ENCODE data around the gene PHF21B.

PHF21B gene

GRCh38 chr22:44916281-44917231 is 93.2 kb downstream of the PHF21B start:
- Histone ChIP-seq H3K9me3 (ENCODE audit: control insufficient read depth, low read length) (no peaks in the 10 kb centered on the region), H3K4me3 (ENCODE audit: insufficient read depth, low read depth, low read length, poor library complexity, severe bottlenecking) (no peak overlapping the region), H3K36me3 (ENCODE audit: control insufficient read depth, insufficient read depth, low read length) (no peaks in the 10 kb centered on the region), H3K4me1 (ENCODE audit: control insufficient read depth, insufficient read depth, low read length, poor library complexity, severe bottlenecking) (no peaks in the 10 kb centered on the region), H3K27me3 (replicated peaks; ENCODE audit: control insufficient read depth, insufficient read depth, low read length, poor library complexity, severe bottlenecking) (no peaks in the 10 kb centered on the region), H3K27ac (ENCODE audit: insufficient read depth, low read length, poor library complexity, severe bottlenecking) (no peak overlapping the region)
- no peak for DNase-seq

- H3K4me1 ChIP-seq (ENCODE audit: control insufficient read depth, insufficient read depth, low read length, poor library complexity, severe bottlenecking), result no peaks in the 10 kb centered on the region
- no peaks in the 10 kb centered on the region for H3K27me3 ChIP-seq (replicated peaks; ENCODE audit: control insufficient read depth, insufficient read depth, low read length, poor library complexity, severe bottlenecking)
Observed at GRCh38 chr22:44915441-44915840, 94.4 kb downstream of the PHF21B start.

GRCh38 chr22:44914026-44914721 is 95.6 kb downstream of the PHF21B start:
- no peak overlapping the region for H3K27ac ChIP-seq (ENCODE audit: insufficient read depth, low read length, poor library complexity, severe bottlenecking)
- no peaks in the 10 kb centered on the region for H3K9me3 ChIP-seq (ENCODE audit: control insufficient read depth, low read length)
- no peaks in the 10 kb centered on the region for H3K4me1 ChIP-seq (ENCODE audit: control insufficient read depth, insufficient read depth, low read length, poor library complexity, severe bottlenecking)
- no peaks in the 10 kb centered on the region for H3K36me3 ChIP-seq (ENCODE audit: control insufficient read depth, insufficient read depth, low read length)
- H3K27me3 ChIP-seq (replicated peaks; ENCODE audit: control insufficient read depth, insufficient read depth, low read length, poor library complexity, severe bottlenecking), result no peaks in the 10 kb centered on the region
- DNase-seq, result no peak
- no peak overlapping the region for H3K4me3 ChIP-seq (ENCODE audit: insufficient read depth, low read depth, low read length, poor library complexity, severe bottlenecking)

More at GRCh38 chr22:44915441-44915840, 94.4 kb downstream of the PHF21B start:
- DNase-seq, result no peak
- H3K36me3 ChIP-seq (ENCODE audit: control insufficient read depth, insufficient read depth, low read length), result no peaks in the 10 kb centered on the region
- H3K9me3 ChIP-seq (ENCODE audit: control insufficient read depth, low read length), result no peaks in the 10 kb centered on the region
- no peak overlapping the region for H3K27ac ChIP-seq (ENCODE audit: insufficient read depth, low read length, poor library complexity, severe bottlenecking)
- no peak overlapping the region for H3K4me3 ChIP-seq (ENCODE audit: insufficient read depth, low read depth, low read length, poor library complexity, severe bottlenecking)

- H3K27me3 ChIP-seq (replicated peaks; ENCODE audit: control insufficient read depth, insufficient read depth, low read length, poor library complexity, severe bottlenecking), result no peaks in the 10 kb centered on the region
- no peak overlapping the region for H3K4me3 ChIP-seq (ENCODE audit: insufficient read depth, low read depth, low read length, poor library complexity, severe bottlenecking)
- H3K27ac ChIP-seq (ENCODE audit: insufficient read depth, low read length, poor library complexity, severe bottlenecking), result no peak overlapping the region
- H3K36me3 ChIP-seq (ENCODE audit: control insufficient read depth, insufficient read depth, low read length), result no peaks in the 10 kb centered on the region
- no peaks in the 10 kb centered on the region for H3K9me3 ChIP-seq (ENCODE audit: control insufficient read depth, low read length)
- no peak for DNase-seq
- H3K4me1 ChIP-seq (ENCODE audit: control insufficient read depth, insufficient read depth, low read length, poor library complexity, severe bottlenecking), result no peaks in the 10 kb centered on the region
Observed at GRCh38 chr22:44913198-44913983, 96.4 kb downstream of the PHF21B start.

- Histone ChIP-seq H3K27ac (ENCODE audit: insufficient read depth, low read length, poor library complexity, severe bottlenecking) (no peak overlapping the region), H3K36me3 (ENCODE audit: control insufficient read depth, insufficient read depth, low read length) (no peaks in the 10 kb centered on the region), H3K9me3 (ENCODE audit: control insufficient read depth, low read length) (no peaks in the 10 kb centered on the region), H3K27me3 (replicated peaks; ENCODE audit: control insufficient read depth, insufficient read depth, low read length, poor library complexity, severe bottlenecking) (peaks cover 3% of the 10 kb centered on the region), H3K4me3 (ENCODE audit: insufficient read depth, low read depth, low read length, poor library complexity, severe bottlenecking) (no peak overlapping the region), H3K4me1 (ENCODE audit: control insufficient read depth, insufficient read depth, low read length, poor library complexity, severe bottlenecking) (no peaks in the 10 kb centered on the region)
- no peak for DNase-seq
Observed at GRCh38 chr22:44909241-44909640, 100.6 kb downstream of the PHF21B start.

GRCh38 chr22:44907765-44908737 is 101.8 kb downstream of the PHF21B start:
- Histone ChIP-seq H3K36me3 (ENCODE audit: control insufficient read depth, insufficient read depth, low read length) (no peaks in the 10 kb centered on the region), H3K4me3 (ENCODE audit: insufficient read depth, low read depth, low read length, poor library complexity, severe bottlenecking) (no peak overlapping the region), H3K4me1 (ENCODE audit: control insufficient read depth, insufficient read depth, low read length, poor library complexity, severe bottlenecking) (no peaks in the 10 kb centered on the region), H3K9me3 (ENCODE audit: control insufficient read depth, low read length) (no peaks in the 10 kb centered on the region), H3K27ac (ENCODE audit: insufficient read depth, low read length, poor library complexity, severe bottlenecking) (no peak overlapping the region), H3K27me3 (replicated peaks; ENCODE audit: control insufficient read depth, insufficient read depth, low read length, poor library complexity, severe bottlenecking) (peaks cover 3% of the 10 kb centered on the region)
- no peak for DNase-seq

GRCh38 chr22:44906999-44907644 is 102.7 kb downstream of the PHF21B start:
- no peak for DNase-seq
- no peak overlapping the region for H3K27ac ChIP-seq (ENCODE audit: insufficient read depth, low read length, poor library complexity, severe bottlenecking)
- H3K9me3 ChIP-seq (ENCODE audit: control insufficient read depth, low read length), result no peaks in the 10 kb centered on the region
- H3K4me1 ChIP-seq (ENCODE audit: control insufficient read depth, insufficient read depth, low read length, poor library complexity, severe bottlenecking), result no peaks in the 10 kb centered on the region
- H3K4me3 ChIP-seq (ENCODE audit: insufficient read depth, low read depth, low read length, poor library complexity, severe bottlenecking), result no peak overlapping the region
- H3K27me3 ChIP-seq (replicated peaks; ENCODE audit: control insufficient read depth, insufficient read depth, low read length, poor library complexity, severe bottlenecking), result peaks cover 3% of the 10 kb centered on the region
- no peaks in the 10 kb centered on the region for H3K36me3 ChIP-seq (ENCODE audit: control insufficient read depth, insufficient read depth, low read length)

GRCh38 chr22:44906248-44906936 is 103.4 kb downstream of the PHF21B start:
- H3K36me3 ChIP-seq (ENCODE audit: control insufficient read depth, insufficient read depth, low read length), result no peaks in the 10 kb centered on the region

More at GRCh38 chr22:44906248-44906936, 103.4 kb downstream of the PHF21B start:
- no peaks in the 10 kb centered on the region for H3K4me1 ChIP-seq (ENCODE audit: control insufficient read depth, insufficient read depth, low read length, poor library complexity, severe bottlenecking)
- peaks cover 3% of the 10 kb centered on the region for H3K9me3 ChIP-seq (ENCODE audit: control insufficient read depth, low read length)
- no peak overlapping the region for H3K27ac ChIP-seq (ENCODE audit: insufficient read depth, low read length, poor library complexity, severe bottlenecking)
- H3K27me3 ChIP-seq (replicated peaks; ENCODE audit: control insufficient read depth, insufficient read depth, low read length, poor library complexity, severe bottlenecking), result peaks cover 3% of the 10 kb centered on the region
- no peak overlapping the region for H3K4me3 ChIP-seq (ENCODE audit: insufficient read depth, low read depth, low read length, poor library complexity, severe bottlenecking)
- DNase-seq, result no peak
